Right renal cortex interstitium (tissue), 3 donors: ENCODE measurements around the gene ODAD2. TPM values are rescaled to one million over a fixed set of nuclear protein-coding genes. Genes with fewer than 3 reads are reported as not detected.

Experiments used
- DNase-seq, 3 donors: peaks; one replicate each; pipeline ENCODE4 v3.0.0-alpha.2; 2013; ENCODE audit warnings: low read depth in 3 of 3, low spot score in 2 of 3
- polyA plus RNA-seq, 3 donors: library from polyadenylated mRNA; unstranded; fragments of 120-200 nt; gene quantifications; one replicate each; pipeline ENCODE4 v1.2.1, GENCODE V29; 2013; ENCODE audit not compliant: insufficient read length in 3 of 3

ODAD2 gene
- polyA plus RNA-seq, 3 donors, result 1.2 to 1.5 (median 1.4) TPM

DNA sequence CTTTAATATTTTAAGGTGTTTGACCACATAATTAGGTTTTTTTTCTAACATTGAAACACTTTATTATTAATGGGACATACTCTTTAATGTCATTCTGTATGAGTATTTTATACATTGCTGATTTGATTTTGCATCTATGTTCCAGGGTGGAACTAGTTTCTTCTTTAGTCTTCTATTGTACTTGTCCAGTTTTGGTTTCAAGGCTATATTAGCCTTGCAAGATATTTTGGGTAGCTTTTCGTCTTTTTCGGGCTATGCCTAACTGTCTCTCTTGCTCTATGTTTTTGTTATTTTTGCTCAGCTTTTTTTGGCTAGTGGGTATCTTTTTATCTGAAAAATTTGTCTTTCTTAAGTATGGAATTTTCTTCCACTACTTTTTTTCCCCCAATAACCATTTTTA lies 214.6 kb downstream of the ODAD2 start:
- no peak for DNase-seq

- DNase-seq, result no peak
Measured at GRCh38 chr10:27783660-27784059, 215.2 kb downstream of the ODAD2 start.

GRCh38 chr10:27779462-27780015 lies 219.3 kb downstream of the ODAD2 start:
- no peak for DNase-seq

DNA sequence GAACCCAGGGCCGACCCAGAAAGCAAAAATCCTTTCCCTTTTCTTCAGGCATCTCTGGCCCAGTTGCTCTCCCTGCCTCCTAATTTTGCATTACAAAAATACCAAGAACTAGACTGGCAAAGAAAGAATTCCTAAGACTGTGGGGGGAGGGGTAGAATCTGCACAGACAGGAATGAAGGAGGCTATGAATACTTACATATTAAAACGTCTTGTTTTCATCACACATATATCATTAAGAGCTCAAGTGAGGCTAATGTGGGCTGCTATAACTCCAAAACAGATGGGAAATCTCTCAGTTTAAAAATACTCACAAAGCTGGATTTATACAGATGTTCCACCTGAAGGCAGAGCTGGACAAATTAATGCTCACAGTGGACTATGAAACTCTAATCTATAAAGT lies 224.0 kb downstream of the ODAD2 start:
- DNase-seq, result no peak

DNA sequence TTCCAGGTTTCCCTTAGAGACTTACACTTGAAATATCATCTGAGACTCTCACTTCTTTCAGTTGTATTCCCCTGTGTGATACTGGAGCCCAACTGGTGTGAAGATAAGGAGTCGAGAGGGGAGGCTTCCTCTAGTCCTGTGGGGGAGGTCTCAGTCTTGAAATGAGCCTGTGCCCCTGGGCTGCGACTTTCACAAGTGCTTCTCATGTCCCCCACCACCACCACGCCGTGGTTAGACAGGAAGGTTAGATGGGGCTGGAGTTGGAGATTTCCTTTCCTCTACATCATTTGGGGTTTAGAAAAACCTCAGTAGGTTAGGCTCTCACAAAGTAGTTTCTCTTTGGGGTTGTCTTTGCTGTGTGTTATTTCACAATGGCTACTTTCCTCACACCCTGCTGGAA lies 227.6 kb downstream of the ODAD2 start:
- DNase-seq, result no peak

GRCh38 chr10:27770181-27770580 lies 228.7 kb downstream of the ODAD2 start:
- DNase-seq, result no peak
